Hepatocyte (in vitro differentiated cells): ENCODE results near the gene DPYD. TPM values are rescaled to one million over a fixed set of nuclear protein-coding genes. Genes with fewer than 3 reads are reported as not detected.
A peak's percentile ranks its signal among the peaks of the same experiment; 100 is the strongest.

ENCODE experiments used
- DNase-seq: peaks from one replicate; pipeline ENCODE4 v3.0.0-alpha.2; 2016; ENCODE audit warnings: low spot score
- H2AFZ ChIP-seq: fragments of 200-600 bp; sonication (generic); 2 replicates; pipeline ENCODE4 v1.6.0; 2016; ENCODE audit warnings: antibody characterized with exemption, mild to moderate bottlenecking
- H3K27ac ChIP-seq: fragments of 200-600 bp; sonication (generic); 2 replicates; pipeline ENCODE4 v1.5.1; 2016; ENCODE audit warnings: mild to moderate bottlenecking
- H3K27me3 ChIP-seq: fragments of 200-600 bp; sonication (generic); 2 replicates; pipeline ENCODE4 v1.6.1; 2016
- H3K36me3 ChIP-seq: fragments of 200-600 bp; sonication (generic); replicated peaks from 2 replicates; pipeline ENCODE4 v1.5.1; 2016; ENCODE audit warnings: low read depth; ENCODE audit not compliant: insufficient read depth
- H3K4me1 ChIP-seq: fragments of 200-600 bp; sonication (generic); 2 replicates; pipeline ENCODE4 v1.5.1; 2016; ENCODE audit warnings: mild to moderate bottlenecking, moderate library complexity; ENCODE audit not compliant: insufficient read depth
- H3K4me2 ChIP-seq: fragments of 200-600 bp; sonication (generic); 2 replicates; pipeline ENCODE4 v1.6.0; 2016
- H3K4me3 ChIP-seq: fragments of 200-600 bp; sonication (generic); 2 replicates; pipeline ENCODE4 v1.5.1; 2016; ENCODE audit warnings: mild to moderate bottlenecking
- H3K79me2 ChIP-seq: fragments of 200-600 bp; sonication (generic); 2 replicates; pipeline ENCODE4 v1.6.0; 2017; ENCODE audit warnings: mild to moderate bottlenecking
- H3K9me2 ChIP-seq: fragments of 200-600 bp; sonication (generic); replicated peaks from 2 replicates; pipeline ENCODE4 v1.6.0; 2017; ENCODE audit warnings: mild to moderate bottlenecking; ENCODE audit not compliant: insufficient read depth
- H3K9me3 ChIP-seq: fragments of 200-600 bp; sonication (generic); 2 replicates; pipeline ENCODE4 v1.5.1; 2016; ENCODE audit warnings: low read depth, mild to moderate bottlenecking
- H4K20me1 ChIP-seq: fragments of 200-600 bp; sonication (generic); 2 replicates; pipeline ENCODE4 v1.6.0; 2016; ENCODE audit warnings: mild to moderate bottlenecking; ENCODE audit not compliant: insufficient read depth, poor library complexity, severe bottlenecking
- EZH2 ChIP-seq: fragments of 200-600 bp; sonication (generic); IDR thresholded peaks from 2 replicates; pipeline ENCODE4 v1.6.1; 2016; ENCODE audit warnings: antibody characterized with exemption, mild to moderate bottlenecking, borderline replicate concordance
- EZH2phosphoT487 ChIP-seq: fragments of 200-600 bp; sonication (generic); IDR thresholded peaks from one replicate; pipeline ENCODE4 v1.6.1; 2018; ENCODE audit warnings: antibody characterized with exemption, mild to moderate bottlenecking, low read depth, moderate library complexity; ENCODE audit not compliant: unreplicated experiment, severe bottlenecking
- WGBS: methylation state at CpG from one replicate; pipeline ENCODE4 v1.1.6; 2016; ENCODE audit warnings: low lambda C conversion rate; ENCODE audit errors: missing lambda C conversion rate; 5-methylcytosine and 5-hydroxymethylcytosine counted together
- polyA plus RNA-seq: library from polyadenylated mRNA; unstranded; fragments of >200 nt; fragmentation: Nextera tagmentation; extraction: Ambion mirVana; gene quantifications from 2 replicates; pipeline ENCODE4 v1.2.1, GENCODE V29; 2016
- total RNA-seq: library from RNA; depleted of rRNA; stranded (reverse); fragments of >200 nt; gene quantifications from 2 replicates; pipeline ENCODE4 v1.2.3, GENCODE V29; 2014
- TF ChIP-seq, protein P1 (sequence below): fragments of 200-600 bp; sonication (generic); IDR thresholded peaks from 2 replicates; pipeline ENCODE4 v1.5.1; 2016; ENCODE audit warnings: antibody characterized with exemption, mild to moderate bottlenecking; ENCODE audit not compliant: poor library complexity

Gene DPYD
- total and polyA plus RNA-seq, 2 experiments from 2014 or later: 7.5 to 21.8 TPM

DNA sequence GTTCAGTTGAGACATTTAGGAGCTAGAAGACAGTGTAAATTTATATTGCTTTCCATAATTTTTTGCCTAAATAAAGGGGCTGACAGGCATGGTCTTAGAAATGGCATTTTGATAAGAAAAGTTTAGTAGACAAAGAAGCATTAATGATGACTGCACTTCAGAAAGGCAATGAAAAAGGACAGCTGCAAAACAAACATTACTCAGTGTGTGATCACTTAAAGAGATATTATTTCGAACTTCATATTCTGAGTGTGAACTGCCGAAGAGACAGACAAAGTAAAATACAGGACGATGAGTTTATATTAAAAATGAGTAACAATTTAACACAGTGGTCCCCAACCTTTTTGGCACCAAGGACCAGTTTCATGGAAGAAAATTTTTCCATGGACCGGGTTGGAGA lies 243.1 kb downstream of the DPYD start:
- Histone ChIP-seq H3K4me3 (no peak overlapping the region), H3K9me3 (no peaks in the 10 kb centered on the region), H2AFZ (no peak overlapping the region), H3K79me2 (no peaks in the 10 kb centered on the region), H3K4me1 (no peaks in the 10 kb centered on the region), H3K9me2 (no peaks in the 10 kb centered on the region), H4K20me1 (no peaks in the 10 kb centered on the region), H3K36me3 (no peaks in the 10 kb centered on the region), H3K27me3 (no peaks in the 10 kb centered on the region), H3K4me2 (no peak overlapping the region), H3K27ac (no peak overlapping the region)
- no peak for TF ChIP-seq EZH2
- TF ChIP-seq EZH2phosphoT487: no peak
- TF ChIP-seq, protein P1, sequence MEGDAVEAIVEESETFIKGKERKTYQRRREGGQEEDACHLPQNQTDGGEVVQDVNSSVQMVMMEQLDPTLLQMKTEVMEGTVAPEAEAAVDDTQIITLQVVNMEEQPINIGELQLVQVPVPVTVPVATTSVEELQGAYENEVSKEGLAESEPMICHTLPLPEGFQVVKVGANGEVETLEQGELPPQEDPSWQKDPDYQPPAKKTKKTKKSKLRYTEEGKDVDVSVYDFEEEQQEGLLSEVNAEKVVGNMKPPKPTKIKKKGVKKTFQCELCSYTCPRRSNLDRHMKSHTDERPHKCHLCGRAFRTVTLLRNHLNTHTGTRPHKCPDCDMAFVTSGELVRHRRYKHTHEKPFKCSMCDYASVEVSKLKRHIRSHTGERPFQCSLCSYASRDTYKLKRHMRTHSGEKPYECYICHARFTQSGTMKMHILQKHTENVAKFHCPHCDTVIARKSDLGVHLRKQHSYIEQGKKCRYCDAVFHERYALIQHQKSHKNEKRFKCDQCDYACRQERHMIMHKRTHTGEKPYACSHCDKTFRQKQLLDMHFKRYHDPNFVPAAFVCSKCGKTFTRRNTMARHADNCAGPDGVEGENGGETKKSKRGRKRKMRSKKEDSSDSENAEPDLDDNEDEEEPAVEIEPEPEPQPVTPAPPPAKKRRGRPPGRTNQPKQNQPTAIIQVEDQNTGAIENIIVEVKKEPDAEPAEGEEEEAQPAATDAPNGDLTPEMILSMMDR: no peak
- no peak for DNase-seq
- 82% methylated on average over 4 of the region's 4 CpGs for WGBS

DNA sequence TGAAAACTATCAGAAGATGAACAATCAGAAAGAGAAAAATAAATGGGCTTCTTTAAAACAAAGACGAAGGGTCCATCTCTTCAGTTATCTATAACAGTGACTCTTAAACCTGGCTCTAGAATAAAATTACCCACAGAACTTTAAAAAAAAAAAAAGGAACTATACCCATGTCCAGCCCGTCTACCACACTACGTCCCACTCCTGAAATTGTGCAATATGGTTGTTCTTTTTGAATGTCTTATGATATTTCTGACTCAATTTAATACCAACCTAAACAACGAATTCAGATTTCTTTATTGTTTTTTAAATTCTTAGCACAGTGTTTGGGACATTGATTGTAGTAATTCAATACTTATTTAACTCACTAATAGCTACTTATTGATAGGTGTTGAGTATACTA lies 246.3 kb downstream of the DPYD start:
- no peak for DNase-seq
- TF ChIP-seq, protein P1: no peak
- no peak for TF ChIP-seq EZH2phosphoT487
- TF ChIP-seq EZH2: no peak
- no peaks in the 10 kb centered on the region for H4K20me1 ChIP-seq
- no peaks in the 10 kb centered on the region for H3K9me3 ChIP-seq
- H2AFZ ChIP-seq: no peak overlapping the region
- WGBS: 92% methylated on average over 4 of the region's 4 CpGs
- H3K36me3 ChIP-seq: no peaks in the 10 kb centered on the region
- no peak overlapping the region for H3K27ac ChIP-seq
- H3K4me2 ChIP-seq: no peak overlapping the region
- no peak overlapping the region for H3K4me3 ChIP-seq
- H3K9me2 ChIP-seq: no peaks in the 10 kb centered on the region
- H3K4me1 ChIP-seq: no peaks in the 10 kb centered on the region
- no peaks in the 10 kb centered on the region for H3K79me2 ChIP-seq
- H3K27me3 ChIP-seq: no peaks in the 10 kb centered on the region

DNA sequence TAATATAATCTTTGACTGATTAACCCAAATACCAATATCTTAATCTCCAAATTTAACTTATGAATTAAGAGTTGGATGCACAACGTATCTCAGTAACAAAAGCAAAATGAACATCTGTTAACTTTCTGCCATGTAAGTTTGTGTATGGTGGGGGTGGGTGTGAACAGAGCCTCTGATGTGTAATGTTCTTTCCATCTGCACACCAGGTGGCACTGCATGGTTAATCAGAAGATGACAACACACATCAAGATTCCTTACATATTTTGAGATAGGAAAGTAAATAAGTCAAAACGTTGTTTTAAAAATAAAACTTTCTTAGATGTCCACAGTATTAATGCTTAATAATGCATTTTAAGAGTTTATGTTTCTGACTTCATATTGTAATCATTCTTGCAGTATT lies 251.9 kb downstream of the DPYD start:
- Histone ChIP-seq H3K4me2 (no peak overlapping the region), H3K9me3 (no peaks in the 10 kb centered on the region), H3K27me3 (no peaks in the 10 kb centered on the region), H3K79me2 (no peaks in the 10 kb centered on the region), H4K20me1 (no peaks in the 10 kb centered on the region), H2AFZ (no peak overlapping the region), H3K4me3 (no peak overlapping the region), H3K36me3 (no peaks in the 10 kb centered on the region), H3K4me1 (no peaks in the 10 kb centered on the region), H3K9me2 (no peaks in the 10 kb centered on the region), H3K27ac (no peak overlapping the region)
- peak; percentile 5 for DNase-seq
- WGBS: 27% methylated on average over 2 of the region's 2 CpGs
- TF ChIP-seq EZH2phosphoT487 (no peak), EZH2 (no peak)
- TF ChIP-seq, protein P1: no peak

DNA sequence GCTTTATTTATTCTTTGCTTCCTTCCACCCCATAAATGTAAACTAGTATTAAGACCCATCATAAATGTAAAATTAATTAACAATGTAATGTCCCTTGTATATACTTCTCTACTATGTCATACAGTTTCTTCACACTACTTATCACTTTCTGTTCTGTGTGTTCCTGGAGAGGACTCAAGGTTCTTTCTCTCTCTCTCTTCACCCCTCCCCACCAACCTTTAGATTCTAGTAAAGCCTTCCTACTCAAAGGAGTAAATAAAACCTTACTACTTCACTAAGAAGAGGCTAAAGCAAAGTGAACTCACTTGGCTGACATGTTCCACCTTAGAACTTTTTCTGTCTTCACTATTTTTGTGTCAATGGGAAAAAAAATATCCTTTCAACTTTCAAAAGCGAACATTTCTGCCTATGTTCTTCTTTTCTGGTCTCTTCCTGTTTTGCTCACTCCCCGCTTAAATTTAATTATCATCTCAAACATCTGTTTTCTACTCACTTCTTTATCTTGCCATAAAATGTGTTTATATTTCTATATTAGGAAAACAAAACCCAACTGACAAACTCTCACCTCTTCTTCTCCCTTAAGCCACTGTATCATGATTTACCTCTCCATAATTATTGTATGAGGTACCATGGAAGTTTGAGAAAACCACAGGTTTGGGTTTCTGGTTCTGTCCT lies 260.3 kb downstream of the DPYD start:
- Histone ChIP-seq H3K79me2 (no peaks in the 10 kb centered on the region), H3K4me3 (no peak overlapping the region), H3K27me3 (no peaks in the 10 kb centered on the region), H3K27ac (no peak overlapping the region), H2AFZ (no peak overlapping the region), H3K4me2 (no peak overlapping the region), H3K36me3 (no peaks in the 10 kb centered on the region), H3K9me3 (no peaks in the 10 kb centered on the region), H3K4me1 (no peaks in the 10 kb centered on the region), H3K9me2 (no peaks in the 10 kb centered on the region), H4K20me1 (no peaks in the 10 kb centered on the region)
- TF ChIP-seq EZH2 (no peak), EZH2phosphoT487 (no peak)
- TF ChIP-seq, protein P1: no peak
- 90% methylated on average over 2 of the region's 2 CpGs for WGBS
- DNase-seq: no peak
